Endothelial cell of umbilical vein (primary cell): ENCODE measurements around the gene RNPEP.

ENCODE experiments used
- POLR2AphosphoS5 ChIP-seq: IDR thresholded peaks from 2 replicates; pipeline ENCODE4 v1.6.1; 2012; ENCODE audit warnings: low read depth, mild to moderate bottlenecking, control low read depth, low read length, moderate library complexity; ENCODE audit not compliant: insufficient read depth
- TF ChIP-seq, protein P1 (sequence below), 2 donors: IDR thresholded peaks; 1 replicate in 1 of 2; 2 replicates in 1 of 2; pipeline ENCODE4 v1.5.1; 2011; ENCODE audit warnings: low read length in 2 of 2, mild to moderate bottlenecking in 2 of 2, moderate library complexity in 2 of 2, control low read depth in 1 of 2, inconsistent platforms in 1 of 2, low read depth in 1 of 2; ENCODE audit not compliant: insufficient read depth in 1 of 2; ENCODE audit errors: extremely low read depth in 1 of 2

DNA sequence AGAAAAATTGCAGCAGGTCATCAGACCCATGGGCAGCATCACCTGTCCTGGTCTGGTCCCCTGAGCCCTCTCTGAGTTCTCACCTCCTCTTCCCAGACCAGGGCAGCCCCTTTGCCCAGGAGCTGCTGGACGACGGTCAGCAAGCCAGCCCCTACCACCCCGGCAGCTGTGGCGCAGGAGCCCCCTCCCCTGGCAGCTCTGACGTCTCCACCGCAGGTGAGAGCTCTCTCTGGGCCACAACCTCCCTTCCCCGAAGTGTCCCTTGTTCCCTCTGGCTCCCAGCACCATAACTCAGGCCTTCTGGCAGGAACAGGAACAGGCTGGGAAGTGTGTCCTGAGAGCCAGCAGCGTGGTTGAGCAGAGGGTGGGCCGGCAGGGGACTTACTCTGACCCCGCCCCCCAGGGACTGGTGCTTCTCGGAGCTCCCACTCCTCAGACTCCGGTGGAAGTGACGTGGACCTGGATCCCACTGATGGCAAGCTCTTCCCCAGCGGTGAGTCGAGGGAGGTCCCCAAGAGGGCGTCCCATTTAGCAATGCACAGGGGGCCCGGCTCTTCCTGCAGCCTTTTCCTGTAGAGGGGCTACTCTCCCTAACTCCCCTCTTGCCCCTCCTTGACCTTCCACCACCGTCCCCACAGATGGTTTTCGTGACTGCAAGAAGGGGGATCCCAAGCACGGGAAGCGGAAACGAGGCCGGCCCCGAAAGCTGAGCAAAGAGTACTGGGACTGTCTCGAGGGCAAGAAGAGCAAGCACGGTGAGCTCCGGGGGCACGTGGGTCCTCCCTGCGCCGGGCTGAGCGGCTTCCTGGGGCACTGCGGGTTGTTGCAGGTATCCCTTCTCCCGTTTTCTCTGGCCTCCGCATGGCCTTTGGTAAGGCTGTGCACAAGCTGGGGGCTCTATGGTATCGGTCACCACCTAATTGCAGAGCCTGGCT is 30.4 kb downstream of the RNPEP start:
- TF ChIP-seq POLR2AphosphoS5 = no peak
- TF ChIP-seq, protein P1, sequence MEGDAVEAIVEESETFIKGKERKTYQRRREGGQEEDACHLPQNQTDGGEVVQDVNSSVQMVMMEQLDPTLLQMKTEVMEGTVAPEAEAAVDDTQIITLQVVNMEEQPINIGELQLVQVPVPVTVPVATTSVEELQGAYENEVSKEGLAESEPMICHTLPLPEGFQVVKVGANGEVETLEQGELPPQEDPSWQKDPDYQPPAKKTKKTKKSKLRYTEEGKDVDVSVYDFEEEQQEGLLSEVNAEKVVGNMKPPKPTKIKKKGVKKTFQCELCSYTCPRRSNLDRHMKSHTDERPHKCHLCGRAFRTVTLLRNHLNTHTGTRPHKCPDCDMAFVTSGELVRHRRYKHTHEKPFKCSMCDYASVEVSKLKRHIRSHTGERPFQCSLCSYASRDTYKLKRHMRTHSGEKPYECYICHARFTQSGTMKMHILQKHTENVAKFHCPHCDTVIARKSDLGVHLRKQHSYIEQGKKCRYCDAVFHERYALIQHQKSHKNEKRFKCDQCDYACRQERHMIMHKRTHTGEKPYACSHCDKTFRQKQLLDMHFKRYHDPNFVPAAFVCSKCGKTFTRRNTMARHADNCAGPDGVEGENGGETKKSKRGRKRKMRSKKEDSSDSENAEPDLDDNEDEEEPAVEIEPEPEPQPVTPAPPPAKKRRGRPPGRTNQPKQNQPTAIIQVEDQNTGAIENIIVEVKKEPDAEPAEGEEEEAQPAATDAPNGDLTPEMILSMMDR (IDR thresholded peaks at IDR 0.05; ENCODE audit: extremely low read depth in 1 of 2, insufficient read depth in 1 of 2, low read depth in 1 of 2, low read length in 2 of 2) = no peak
